CD14-positive monocyte (primary cell): Measurements from ENCODE around the gene SPRR2E. TPM values are rescaled to one million over a fixed set of nuclear protein-coding genes. Genes with fewer than 3 reads are reported as not detected.

Experiments
- DNase-seq, 3 donors: peaks; one replicate each; pipeline ENCODE4 v3.0.0-alpha.2; 2011 to 2022
- H2AFZ ChIP-seq: 2 replicates; pipeline ENCODE4 v1.6.0; 2012; ENCODE audit warnings: mild to moderate bottlenecking, low read depth, low read length, inconsistent platforms; ENCODE audit not compliant: insufficient read depth, poor library complexity, severe bottlenecking
- H3K27ac ChIP-seq, 2 donors: 1 replicate in 1 of 2; 2 replicates in 1 of 2; pipeline ENCODE4 v1.5.1; 2012 to 2013; ENCODE audit warnings: low read length in 2 of 2, control low read depth in 1 of 2, inconsistent platforms in 1 of 2, low read depth in 1 of 2, mild to moderate bottlenecking in 1 of 2
- H3K27me3 ChIP-seq, 2 donors: one replicate each; pipeline versions ENCODE4 v1.6.0 to v1.6.1; 2011 to 2013; ENCODE audit warnings: low read length in 2 of 2; ENCODE audit not compliant: control insufficient read depth in 2 of 2, insufficient read depth in 2 of 2
- H3K36me3 ChIP-seq, 2 donors: replicated peaks in 1 of 2; 1 replicate in 1 of 2; 2 replicates in 1 of 2; pipeline versions ENCODE4 v1.5.1 to v1.6.1; 2012 to 2013; ENCODE audit warnings: low read length in 2 of 2, control low read depth in 1 of 2, inconsistent platforms in 1 of 2, mild to moderate bottlenecking in 1 of 2; ENCODE audit not compliant: insufficient read depth in 2 of 2, control insufficient read depth in 1 of 2
- H3K4me1 ChIP-seq, 2 donors: 1 replicate in 1 of 2; 2 replicates in 1 of 2; pipeline versions ENCODE4 v1.5.1 to v1.6.1; 2012 to 2013; ENCODE audit warnings: low read length in 2 of 2, control low read depth in 1 of 2, inconsistent platforms in 1 of 2, mild to moderate bottlenecking in 1 of 2, moderate library complexity in 1 of 2; ENCODE audit not compliant: insufficient read depth in 2 of 2, control insufficient read depth in 1 of 2
- H3K4me2 ChIP-seq: replicated peaks from 2 replicates; pipeline ENCODE3; 2012; ENCODE audit warnings: low read length, moderate library complexity, mild to moderate bottlenecking; ENCODE audit not compliant: poor library complexity, severe bottlenecking; ENCODE audit errors: extremely low read depth
- H3K4me3 ChIP-seq, 3 experiments: fragments of 200-600 bp in 1 of 3; sonication (generic) in 1 of 3; replicated peaks in 1 of 3; 1 replicate in 2 of 3; 2 replicates in 1 of 3; pipeline ENCODE4 v1.5.1; 2011 to 2013; ENCODE audit warnings: low read length in 3 of 3, mild to moderate bottlenecking in 3 of 3, control low read depth in 2 of 3, low read depth in 2 of 3, inconsistent platforms in 1 of 3, moderate library complexity in 1 of 3
- H3K79me2 ChIP-seq: 2 replicates; pipeline ENCODE4 v1.6.0; 2012; ENCODE audit warnings: mild to moderate bottlenecking, control low read depth, inconsistent platforms, low read length, moderate library complexity; ENCODE audit not compliant: insufficient read depth
- H3K9ac ChIP-seq: 2 replicates; pipeline ENCODE4 v1.6.0; 2017; ENCODE audit warnings: low read length, mild to moderate bottlenecking; ENCODE audit not compliant: insufficient read depth, poor library complexity, severe bottlenecking
- H3K9me3 ChIP-seq, 2 donors: replicated peaks in 1 of 2; 1 replicate in 1 of 2; 2 replicates in 1 of 2; pipeline versions ENCODE4 v1.5.1 to v1.6.1; 2012 to 2013; ENCODE audit warnings: low read length in 2 of 2, control low read depth in 1 of 2; ENCODE audit not compliant: control insufficient read depth in 1 of 2, insufficient read depth in 1 of 2
- H4K20me1 ChIP-seq: 2 replicates; pipeline ENCODE4 v1.6.0; 2012; ENCODE audit warnings: mild to moderate bottlenecking, low read length, control low read depth, moderate library complexity; ENCODE audit not compliant: insufficient read depth
- H3K27ac Mint-ChIP-seq, 7 donors: one replicate each; pipeline ENCODE4 v1.8.0; 2020; ENCODE audit warnings: mild to moderate bottlenecking in 7 of 7, mixed read lengths in 7 of 7, moderate library complexity in 6 of 7, inconsistent platforms in 2 of 7
- H3K27me3 Mint-ChIP-seq, 3 donors: one replicate each; pipeline ENCODE4 v1.8.0; 2021 to 2022; ENCODE audit warnings: low read depth in 3 of 3, mild to moderate bottlenecking in 3 of 3, mixed read lengths in 3 of 3, moderate library complexity in 3 of 3, inconsistent platforms in 1 of 3
- H3K36me3 Mint-ChIP-seq, 2 donors: one replicate each; pipeline ENCODE4 v1.8.0; 2020; ENCODE audit warnings: mixed read lengths in 2 of 2, inconsistent platforms in 1 of 2, mild to moderate bottlenecking in 1 of 2
- H3K4me1 Mint-ChIP-seq: one replicate; pipeline ENCODE4 v1.8.0; 2020; ENCODE audit warnings: mild to moderate bottlenecking, mixed read lengths
- H3K4me3 Mint-ChIP-seq, 2 donors: one replicate each; pipeline ENCODE4 v1.8.0; 2020; ENCODE audit warnings: mild to moderate bottlenecking in 2 of 2, mixed read lengths in 2 of 2, moderate library complexity in 1 of 2
- H3K9me3 Mint-ChIP-seq, 7 donors: one replicate each; pipeline ENCODE4 v1.8.0; 2020 to 2022; ENCODE audit warnings: mixed read lengths in 7 of 7, mild to moderate bottlenecking in 6 of 7, moderate library complexity in 6 of 7, inconsistent platforms in 2 of 7
- CTCF ChIP-seq: fragments of 200-600 bp; IDR thresholded peaks from one replicate; pipeline ENCODE4 v1.8.0; 2022; ENCODE audit warnings: antibody characterized with exemption, mild to moderate bottlenecking
- WGBS: methylation state at CpG from one replicate; pipeline ENCODE4 v1.1.5; 2013; ENCODE audit warnings: missing lambda C conversion rate; ENCODE audit not compliant: insufficient coverage; 5-methylcytosine and 5-hydroxymethylcytosine counted together
- intact Hi-C, 2 donors: fragments of 100-400 bp; cut with micrococcal nuclease; formaldehyde crosslinking; loops; one replicate each; pipeline versions ENCODE4 v1.15.0 to v1.15.1; 2023
- polyA plus RNA-seq, 3 donors: library from polyadenylated mRNA; depleted of rRNA in 1 of 3; unstranded in 2 of 3; stranded (reverse) in 1 of 3; fragments of 300-500 nt in 2 of 3; fragments of >200 nt in 1 of 3; fragmentation: Illumina TruSeq in 2 of 3; gene quantifications; 1 replicate in 2 of 3; 2 replicates in 1 of 3; pipeline ENCODE4 v1.2.3, GENCODE V29; 2012 to 2021

Gene SPRR2E
- polyA plus RNA-seq, 3 donors: not detected

- H3K4me3 Mint-ChIP-seq: no peak overlapping the region
- Histone ChIP-seq H3K79me2 (no peaks in the 10 kb centered on the region), H3K9ac (no peak overlapping the region), H3K4me1 (no peaks in the 10 kb centered on the region), H3K27me3 (peaks cover 2 to 11% of the 10 kb centered on the region in 2 donors), H3K4me3 (no peak overlapping the region), H4K20me1 (no peaks in the 10 kb centered on the region), H3K4me2 (no peak overlapping the region), H3K9me3 (no peaks in the 10 kb centered on the region), H2AFZ (no peak overlapping the region), H3K27ac (no peak overlapping the region), H3K36me3 (no peaks in the 10 kb centered on the region)
- WGBS: 78% methylated on average over 2 of the region's 3 CpGs
- H3K36me3 Mint-ChIP-seq: no peaks in the 10 kb centered on the region
- H3K4me1 Mint-ChIP-seq: no peaks in the 10 kb centered on the region
- peaks cover 6 to 39% (median 7%) of the 10 kb centered on the region in 3 donors for H3K27me3 Mint-ChIP-seq
- H3K27ac Mint-ChIP-seq: no peak overlapping the region
- intact Hi-C loops: no loop called here
- no peak for TF ChIP-seq CTCF
- DNase-seq: no peak
- H3K9me3 Mint-ChIP-seq: peaks cover 0 to 2% (median 0%) of the 10 kb centered on the region in 7 donors
Measured at GRCh38 chr1:153140484-153140883, 46.2 kb upstream of the SPRR2E start.

- Histone ChIP-seq H2AFZ (no peak overlapping the region), H3K4me3 (no peak overlapping the region), H3K27me3 (peaks cover 0 to 5% of the 10 kb centered on the region in 2 donors), H3K4me1 (no peaks in the 10 kb centered on the region), H3K79me2 (no peaks in the 10 kb centered on the region), H3K36me3 (no peaks in the 10 kb centered on the region), H3K9ac (no peak overlapping the region), H3K27ac (no peak overlapping the region), H4K20me1 (no peaks in the 10 kb centered on the region), H3K4me2 (no peak overlapping the region), H3K9me3 (no peaks in the 10 kb centered on the region)
- no peak overlapping the region for H3K27ac Mint-ChIP-seq
- WGBS: 89% methylated on average over 2 of the region's 2 CpGs
- peaks cover 0 to 2% (median 0%) of the 10 kb centered on the region in 7 donors for H3K9me3 Mint-ChIP-seq
- no peak for DNase-seq
- peaks cover 5 to 31% (median 7%) of the 10 kb centered on the region in 3 donors for H3K27me3 Mint-ChIP-seq
- H3K36me3 Mint-ChIP-seq: no peaks in the 10 kb centered on the region
- no peaks in the 10 kb centered on the region for H3K4me1 Mint-ChIP-seq
- no peak for TF ChIP-seq CTCF
- no peak overlapping the region for H3K4me3 Mint-ChIP-seq
- intact Hi-C loops: no loop called here
Measured at GRCh38 chr1:153133743-153134142, 39.4 kb upstream of the SPRR2E start.
